K562 (cell line): ENCODE results near the gene CNIH4.

Experiments
- NFRKB ChIP-seq: fragments of 450-650 bp; IDR thresholded peaks from 2 replicates; pipeline ENCODE4 v1.6.1; 2016; ENCODE audit warnings: low read depth
- SMARCB1 ChIP-seq: IDR thresholded peaks from 2 replicates; pipeline ENCODE4 v1.6.1; 2011; ENCODE audit warnings: improper control_type of control experiment, low read depth; ENCODE audit not compliant: insufficient read length
- TRIM28 ChIP-seq: fragments of 450-650 bp; IDR thresholded peaks from 2 replicates; pipeline ENCODE4 v1.6.1; 2017
- ZNF263 ChIP-seq: sonication (generic); formaldehyde crosslinking; IDR thresholded peaks from 2 replicates; pipeline ENCODE4 v1.8.0; 2022; ENCODE audit warnings: mild to moderate bottlenecking, missing genetic modification reagents, borderline replicate concordance
- ZNF584 ChIP-seq: fragments of 200-800 bp; sonication (Bioruptor generic); IDR thresholded peaks from 2 replicates; pipeline ENCODE4 v1.6.1; 2016; ENCODE audit warnings: low read depth, mild to moderate bottlenecking, missing genetic modification characterization, missing compliant biosample characterization
- TF ChIP-seq, protein P1 (sequence below): fragments of 250-450 bp; sonication (Bioruptor Pico); IDR thresholded peaks from 2 replicates; pipeline ENCODE4 v1.5.0; 2021; ENCODE audit warnings: mild to moderate bottlenecking, borderline replicate concordance
- TF ChIP-seq, protein P2 (sequence below): fragments of 150-350 bp; IDR thresholded peaks from 2 replicates; pipeline ENCODE4 v1.6.1; 2014; ENCODE audit warnings: low read depth, mild to moderate bottlenecking, low read length, borderline replicate concordance
- TF ChIP-seq, protein P3 (sequence below), 2 experiments: fragments of 200-800 bp in 1 of 2; sonication (Bioruptor generic) in 1 of 2; sonication (generic) in 1 of 2; formaldehyde crosslinking in 1 of 2; IDR thresholded peaks in 1 of 2; conservative IDR thresholded peaks in 1 of 2; 2 replicates each; pipeline versions ENCODE4 v1.5.0 to v1.6.1; 2016 to 2020; ENCODE audit warnings: missing compliant biosample characterization in 1 of 2, missing genetic modification characterization in 1 of 2, missing genetic modification reagents in 1 of 2
- TF ChIP-seq, protein P4 (sequence below): sonication (generic); formaldehyde crosslinking; IDR thresholded peaks from 2 replicates; pipeline ENCODE4 v1.8.0; 2022; ENCODE audit warnings: mild to moderate bottlenecking, low read depth, missing genetic modification reagents

DNA sequence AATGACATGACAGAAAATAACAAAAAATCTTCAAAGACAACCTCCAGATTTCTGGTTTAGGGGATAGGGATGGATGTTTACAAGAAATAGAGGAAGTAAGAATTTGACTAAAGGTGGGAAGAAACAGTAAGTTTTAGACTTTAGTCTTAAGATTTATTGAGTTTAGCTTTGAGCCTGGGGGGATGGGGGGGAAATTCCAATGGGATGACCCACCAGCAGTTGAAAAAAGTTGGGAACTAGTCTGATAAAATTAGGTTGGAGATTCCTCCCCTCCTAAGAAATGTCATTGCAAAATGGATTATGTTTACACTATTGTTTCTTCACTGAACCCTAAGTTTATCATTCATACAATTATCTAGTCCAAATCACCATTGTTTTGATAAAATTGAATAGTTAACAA lies 49.5 kb downstream of the CNIH4 start:
- TF ChIP-seq ZNF584 (CRISPR knock-in tag): no peak
- TF ChIP-seq ZNF263: no peak
- TF ChIP-seq, protein P1, sequence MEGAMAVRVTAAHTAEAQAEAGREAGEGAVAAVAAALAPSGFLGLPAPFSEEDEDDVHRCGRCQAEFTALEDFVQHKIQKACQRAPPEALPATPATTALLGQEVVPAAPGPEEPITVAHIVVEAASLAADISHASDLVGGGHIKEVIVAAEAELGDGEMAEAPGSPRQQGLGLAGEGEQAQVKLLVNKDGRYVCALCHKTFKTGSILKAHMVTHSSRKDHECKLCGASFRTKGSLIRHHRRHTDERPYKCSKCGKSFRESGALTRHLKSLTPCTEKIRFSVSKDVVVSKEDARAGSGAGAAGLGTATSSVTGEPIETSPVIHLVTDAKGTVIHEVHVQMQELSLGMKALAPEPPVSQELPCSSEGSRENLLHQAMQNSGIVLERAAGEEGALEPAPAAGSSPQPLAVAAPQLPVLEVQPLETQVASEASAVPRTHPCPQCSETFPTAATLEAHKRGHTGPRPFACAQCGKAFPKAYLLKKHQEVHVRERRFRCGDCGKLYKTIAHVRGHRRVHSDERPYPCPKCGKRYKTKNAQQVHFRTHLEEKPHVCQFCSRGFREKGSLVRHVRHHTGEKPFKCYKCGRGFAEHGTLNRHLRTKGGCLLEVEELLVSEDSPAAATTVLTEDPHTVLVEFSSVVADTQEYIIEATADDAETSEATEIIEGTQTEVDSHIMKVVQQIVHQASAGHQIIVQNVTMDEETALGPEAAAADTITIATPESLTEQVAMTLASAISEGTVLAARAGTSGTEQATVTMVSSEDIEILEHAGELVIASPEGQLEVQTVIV (CRISPR knock-in tag): no peak
- TF ChIP-seq, protein P2, sequence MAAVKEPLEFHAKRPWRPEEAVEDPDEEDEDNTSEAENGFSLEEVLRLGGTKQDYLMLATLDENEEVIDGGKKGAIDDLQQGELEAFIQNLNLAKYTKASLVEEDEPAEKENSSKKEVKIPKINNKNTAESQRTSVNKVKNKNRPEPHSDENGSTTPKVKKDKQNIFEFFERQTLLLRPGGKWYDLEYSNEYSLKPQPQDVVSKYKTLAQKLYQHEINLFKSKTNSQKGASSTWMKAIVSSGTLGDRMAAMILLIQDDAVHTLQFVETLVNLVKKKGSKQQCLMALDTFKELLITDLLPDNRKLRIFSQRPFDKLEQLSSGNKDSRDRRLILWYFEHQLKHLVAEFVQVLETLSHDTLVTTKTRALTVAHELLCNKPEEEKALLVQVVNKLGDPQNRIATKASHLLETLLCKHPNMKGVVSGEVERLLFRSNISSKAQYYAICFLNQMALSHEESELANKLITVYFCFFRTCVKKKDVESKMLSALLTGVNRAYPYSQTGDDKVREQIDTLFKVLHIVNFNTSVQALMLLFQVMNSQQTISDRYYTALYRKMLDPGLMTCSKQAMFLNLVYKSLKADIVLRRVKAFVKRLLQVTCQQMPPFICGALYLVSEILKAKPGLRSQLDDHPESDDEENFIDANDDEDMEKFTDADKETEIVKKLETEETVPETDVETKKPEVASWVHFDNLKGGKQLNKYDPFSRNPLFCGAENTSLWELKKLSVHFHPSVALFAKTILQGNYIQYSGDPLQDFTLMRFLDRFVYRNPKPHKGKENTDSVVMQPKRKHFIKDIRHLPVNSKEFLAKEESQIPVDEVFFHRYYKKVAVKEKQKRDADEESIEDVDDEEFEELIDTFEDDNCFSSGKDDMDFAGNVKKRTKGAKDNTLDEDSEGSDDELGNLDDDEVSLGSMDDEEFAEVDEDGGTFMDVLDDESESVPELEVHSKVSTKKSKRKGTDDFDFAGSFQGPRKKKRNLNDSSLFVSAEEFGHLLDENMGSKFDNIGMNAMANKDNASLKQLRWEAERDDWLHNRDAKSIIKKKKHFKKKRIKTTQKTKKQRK: no peak
- TF ChIP-seq TRIM28: no peak
- TF ChIP-seq, protein P3, sequence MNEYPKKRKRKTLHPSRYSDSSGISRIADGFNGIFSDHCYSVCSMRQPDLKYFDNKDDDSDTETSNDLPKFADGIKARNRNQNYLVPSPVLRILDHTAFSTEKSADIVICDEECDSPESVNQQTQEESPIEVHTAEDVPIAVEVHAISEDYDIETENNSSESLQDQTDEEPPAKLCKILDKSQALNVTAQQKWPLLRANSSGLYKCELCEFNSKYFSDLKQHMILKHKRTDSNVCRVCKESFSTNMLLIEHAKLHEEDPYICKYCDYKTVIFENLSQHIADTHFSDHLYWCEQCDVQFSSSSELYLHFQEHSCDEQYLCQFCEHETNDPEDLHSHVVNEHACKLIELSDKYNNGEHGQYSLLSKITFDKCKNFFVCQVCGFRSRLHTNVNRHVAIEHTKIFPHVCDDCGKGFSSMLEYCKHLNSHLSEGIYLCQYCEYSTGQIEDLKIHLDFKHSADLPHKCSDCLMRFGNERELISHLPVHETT (CRISPR knock-in tag; conservative IDR thresholded peaks at IDR 0.05 in 1 of 2, IDR thresholded peaks at IDR 0.05 in 1 of 2): no peak
- no peak for TF ChIP-seq NFRKB
- TF ChIP-seq, protein P4, sequence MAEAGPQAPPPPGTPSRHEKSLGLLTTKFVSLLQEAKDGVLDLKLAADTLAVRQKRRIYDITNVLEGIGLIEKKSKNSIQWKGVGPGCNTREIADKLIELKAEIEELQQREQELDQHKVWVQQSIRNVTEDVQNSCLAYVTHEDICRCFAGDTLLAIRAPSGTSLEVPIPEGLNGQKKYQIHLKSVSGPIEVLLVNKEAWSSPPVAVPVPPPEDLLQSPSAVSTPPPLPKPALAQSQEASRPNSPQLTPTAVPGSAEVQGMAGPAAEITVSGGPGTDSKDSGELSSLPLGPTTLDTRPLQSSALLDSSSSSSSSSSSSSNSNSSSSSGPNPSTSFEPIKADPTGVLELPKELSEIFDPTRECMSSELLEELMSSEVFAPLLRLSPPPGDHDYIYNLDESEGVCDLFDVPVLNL: no peak
- TF ChIP-seq SMARCB1: no peak
